GM12892 (cell line): ENCODE data around the gene KIAA0040.

Experiments used
- POLR2A ChIP-seq: IDR thresholded peaks from 2 replicates; pipeline ENCODE4 v1.6.1; 2011; ENCODE audit warnings: low read depth, low read length, control low read depth
- POLR2AphosphoS5 ChIP-seq: IDR thresholded peaks from 2 replicates; pipeline ENCODE4 v1.6.1; 2011; ENCODE audit warnings: low read depth, low read length, control low read depth
- TAF1 ChIP-seq: IDR thresholded peaks from 2 replicates; pipeline ENCODE4 v1.6.1; 2011; ENCODE audit warnings: low read depth, mild to moderate bottlenecking, control low read depth, low read length, borderline replicate concordance

DNA sequence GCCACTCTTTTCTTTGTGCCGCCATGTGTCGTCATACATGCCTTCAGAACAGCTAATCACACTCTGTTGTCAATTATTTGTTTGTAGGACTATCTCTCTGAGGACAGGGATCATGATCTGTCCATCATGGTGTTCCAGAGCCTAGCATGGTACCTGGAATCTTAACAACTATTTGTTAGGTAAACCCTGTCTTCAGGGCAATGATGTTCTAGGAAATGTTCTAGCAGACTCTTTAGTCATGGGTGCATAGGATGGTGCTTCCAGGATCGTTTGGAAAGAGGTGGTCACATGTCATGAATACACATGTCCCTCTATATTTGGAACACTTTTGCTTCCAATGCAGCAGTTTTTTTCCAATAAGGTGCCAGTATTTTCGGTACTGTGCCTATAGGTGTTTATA is 18.2 kb upstream of the KIAA0040 start:
- TF ChIP-seq POLR2AphosphoS5 (no peak), TAF1 (no peak), POLR2A (no peak)
